ENCODE results near the gene SYT7.

- TF ChIP-seq CTCF (conservative IDR thresholded peaks at IDR 0.05; ENCODE audit: low read depth, low read length) (no peak), SMC3 (IDR thresholded peaks at IDR 0.05; ENCODE audit: low read depth, low read length) (no peak), BHLHE40 (IDR thresholded peaks at IDR 0.05; ENCODE audit: low read depth, low read length) (no peak), POLR2A (IDR thresholded peaks at IDR 0.05; ENCODE audit: low read depth, low read length) (no peak), CEBPB (IDR thresholded peaks at IDR 0.05; ENCODE audit: low read depth, low read length) (no peak), RFX5 (IDR thresholded peaks at IDR 0.05; ENCODE audit: low read depth, low read length) (no peak), MXI1 (IDR thresholded peaks at IDR 0.05; ENCODE audit: borderline replicate concordance, low read depth, low read length) (no peak), MAFK (IDR thresholded peaks at IDR 0.05; ENCODE audit: low read depth, low read length) (no peak), MAZ (IDR thresholded peaks at IDR 0.05; ENCODE audit: borderline replicate concordance, low read depth, low read length) (no peak), FOS (IDR thresholded peaks at IDR 0.05; ENCODE audit: low read depth, low read length) (no peak), RAD21 (IDR thresholded peaks at IDR 0.05; ENCODE audit: low read length) (no peak), RCOR1 (IDR thresholded peaks at IDR 0.05; ENCODE audit: insufficient replicate concordance, low read length) (no peak)
- TF ChIP-seq, protein P1, sequence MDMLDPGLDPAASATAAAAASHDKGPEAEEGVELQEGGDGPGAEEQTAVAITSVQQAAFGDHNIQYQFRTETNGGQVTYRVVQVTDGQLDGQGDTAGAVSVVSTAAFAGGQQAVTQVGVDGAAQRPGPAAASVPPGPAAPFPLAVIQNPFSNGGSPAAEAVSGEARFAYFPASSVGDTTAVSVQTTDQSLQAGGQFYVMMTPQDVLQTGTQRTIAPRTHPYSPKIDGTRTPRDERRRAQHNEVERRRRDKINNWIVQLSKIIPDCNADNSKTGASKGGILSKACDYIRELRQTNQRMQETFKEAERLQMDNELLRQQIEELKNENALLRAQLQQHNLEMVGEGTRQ (IDR thresholded peaks at IDR 0.05; ENCODE audit: low read depth, low read length) = no peak
Measured at GRCh38 chr11:61613870-61614269, 33.0 kb upstream of the SYT7 start.

Measured in IMR-90 (cell line).